ENCODE data around the gene DHDH. TPM values are rescaled to one million over a fixed set of nuclear protein-coding genes. Genes with fewer than 3 reads are reported as not detected.

Gene DHDH
- total and polyA plus RNA-seq, 2 of the 13 experiments (the other 11 are each of a cell fraction or from before 2014, with no cell fraction given), result 0.13 to 0.91 TPM

DNA sequence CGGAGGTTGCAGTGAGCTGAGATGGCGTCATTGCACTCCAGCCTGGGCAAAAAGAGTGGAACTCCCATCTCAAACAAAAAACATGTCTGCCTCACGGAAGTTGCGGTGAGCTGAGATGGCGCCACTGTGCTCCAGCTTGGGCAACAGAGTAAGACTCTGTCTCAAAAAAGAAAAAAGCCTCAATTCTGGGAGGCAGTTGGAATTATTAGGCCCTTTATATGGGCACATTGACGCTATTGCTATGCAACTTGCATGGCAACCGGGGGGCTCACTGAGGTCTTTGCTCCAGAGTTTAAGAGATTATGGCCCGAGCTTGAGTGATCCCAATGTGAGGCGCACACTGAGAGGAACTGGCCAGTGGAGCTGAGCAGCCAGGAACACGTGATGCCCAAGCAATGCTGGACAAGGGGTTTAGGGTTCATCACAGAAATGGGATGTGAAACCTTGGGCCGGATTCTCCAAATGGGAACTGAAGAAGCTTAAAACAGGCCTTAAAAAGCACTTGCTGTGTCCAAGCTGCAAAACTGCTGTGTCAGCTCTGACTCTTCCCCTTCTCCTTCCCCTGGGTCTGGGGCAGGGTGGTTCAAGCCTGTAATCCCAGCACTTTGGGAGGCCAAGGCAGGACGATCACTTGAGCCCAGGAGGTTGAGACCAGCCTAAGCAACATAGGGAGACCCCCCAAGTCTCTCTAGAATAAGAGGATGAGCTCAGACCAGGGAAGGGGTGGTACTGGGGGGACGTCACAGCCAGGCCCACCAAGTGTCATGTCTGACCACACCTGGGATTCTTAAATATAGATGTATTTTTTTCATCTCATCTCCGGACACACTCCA lies 34.1 kb downstream of the DHDH start (continued):
- TF ChIP-seq PLRG1 (conservative IDR thresholded peaks at IDR 0.05) (no peak), STAG1 (CRISPR knock-in tag; IDR thresholded peaks at IDR 0.05) (no peak), ZNF564 (CRISPR knock-in tag; IDR thresholded peaks at IDR 0.05) (no peak), NAIF1 (CRISPR knock-in tag; IDR thresholded peaks at IDR 0.05; ENCODE audit: borderline replicate concordance) (peak; percentile 66), PHF5A (CRISPR knock-in tag; IDR thresholded peaks at IDR 0.05; ENCODE audit: low read depth, unreplicated experiment) (peak; percentile 50), ZNF256 (CRISPR knock-in tag; conservative IDR thresholded peaks at IDR 0.05) (no peak; the same call in 1 of the 2 replicates), HNF4A (CRISPR knock-in tag; IDR thresholded peaks at IDR 0.05) (no peak), RELA (CRISPR knock-in tag; IDR thresholded peaks at IDR 0.05) (no peak), DPF2 (CRISPR knock-in tag; IDR thresholded peaks at IDR 0.05; ENCODE audit: borderline replicate concordance, low read depth) (no peak), SALL1 (CRISPR knock-in tag; IDR thresholded peaks at IDR 0.05) (no peak; the same call in 1 of the 2 replicates)
- TF ChIP-seq, protein P1, sequence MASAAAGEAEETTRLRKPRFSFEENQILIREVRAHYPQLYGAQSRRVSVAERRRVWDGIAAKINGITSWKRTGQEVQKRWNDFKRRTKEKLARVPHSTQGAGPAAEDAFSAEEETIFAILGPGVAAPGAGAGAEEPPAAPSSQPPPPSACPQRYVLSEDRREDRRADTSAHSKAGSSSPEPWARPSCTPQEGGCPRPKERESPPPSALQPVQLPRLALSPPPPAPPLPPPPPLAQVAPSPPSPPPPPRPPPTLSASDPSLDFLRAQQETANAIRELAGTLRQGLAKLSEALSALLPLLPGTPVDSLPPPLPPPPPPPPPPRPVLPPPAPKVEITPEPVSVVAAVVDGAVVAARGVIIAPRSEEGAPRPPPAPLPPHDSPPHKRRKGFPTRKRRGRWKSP (CRISPR knock-in tag; IDR thresholded peaks at IDR 0.05), result no peak
- TF ChIP-seq, protein P2, sequence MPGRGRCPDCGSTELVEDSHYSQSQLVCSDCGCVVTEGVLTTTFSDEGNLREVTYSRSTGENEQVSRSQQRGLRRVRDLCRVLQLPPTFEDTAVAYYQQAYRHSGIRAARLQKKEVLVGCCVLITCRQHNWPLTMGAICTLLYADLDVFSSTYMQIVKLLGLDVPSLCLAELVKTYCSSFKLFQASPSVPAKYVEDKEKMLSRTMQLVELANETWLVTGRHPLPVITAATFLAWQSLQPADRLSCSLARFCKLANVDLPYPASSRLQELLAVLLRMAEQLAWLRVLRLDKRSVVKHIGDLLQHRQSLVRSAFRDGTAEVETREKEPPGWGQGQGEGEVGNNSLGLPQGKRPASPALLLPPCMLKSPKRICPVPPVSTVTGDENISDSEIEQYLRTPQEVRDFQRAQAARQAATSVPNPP (CRISPR knock-in tag; IDR thresholded peaks at IDR 0.05), result peak; percentile 73
- TF ChIP-seq, protein P3, sequence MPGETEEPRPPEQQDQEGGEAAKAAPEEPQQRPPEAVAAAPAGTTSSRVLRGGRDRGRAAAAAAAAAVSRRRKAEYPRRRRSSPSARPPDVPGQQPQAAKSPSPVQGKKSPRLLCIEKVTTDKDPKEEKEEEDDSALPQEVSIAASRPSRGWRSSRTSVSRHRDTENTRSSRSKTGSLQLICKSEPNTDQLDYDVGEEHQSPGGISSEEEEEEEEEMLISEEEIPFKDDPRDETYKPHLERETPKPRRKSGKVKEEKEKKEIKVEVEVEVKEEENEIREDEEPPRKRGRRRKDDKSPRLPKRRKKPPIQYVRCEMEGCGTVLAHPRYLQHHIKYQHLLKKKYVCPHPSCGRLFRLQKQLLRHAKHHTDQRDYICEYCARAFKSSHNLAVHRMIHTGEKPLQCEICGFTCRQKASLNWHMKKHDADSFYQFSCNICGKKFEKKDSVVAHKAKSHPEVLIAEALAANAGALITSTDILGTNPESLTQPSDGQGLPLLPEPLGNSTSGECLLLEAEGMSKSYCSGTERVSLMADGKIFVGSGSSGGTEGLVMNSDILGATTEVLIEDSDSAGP (CRISPR knock-in tag; IDR thresholded peaks at IDR 0.05; ENCODE audit: borderline replicate concordance), result peak; percentile 62; the same call in 1 of the 2 replicates
- TF ChIP-seq, protein P4, sequence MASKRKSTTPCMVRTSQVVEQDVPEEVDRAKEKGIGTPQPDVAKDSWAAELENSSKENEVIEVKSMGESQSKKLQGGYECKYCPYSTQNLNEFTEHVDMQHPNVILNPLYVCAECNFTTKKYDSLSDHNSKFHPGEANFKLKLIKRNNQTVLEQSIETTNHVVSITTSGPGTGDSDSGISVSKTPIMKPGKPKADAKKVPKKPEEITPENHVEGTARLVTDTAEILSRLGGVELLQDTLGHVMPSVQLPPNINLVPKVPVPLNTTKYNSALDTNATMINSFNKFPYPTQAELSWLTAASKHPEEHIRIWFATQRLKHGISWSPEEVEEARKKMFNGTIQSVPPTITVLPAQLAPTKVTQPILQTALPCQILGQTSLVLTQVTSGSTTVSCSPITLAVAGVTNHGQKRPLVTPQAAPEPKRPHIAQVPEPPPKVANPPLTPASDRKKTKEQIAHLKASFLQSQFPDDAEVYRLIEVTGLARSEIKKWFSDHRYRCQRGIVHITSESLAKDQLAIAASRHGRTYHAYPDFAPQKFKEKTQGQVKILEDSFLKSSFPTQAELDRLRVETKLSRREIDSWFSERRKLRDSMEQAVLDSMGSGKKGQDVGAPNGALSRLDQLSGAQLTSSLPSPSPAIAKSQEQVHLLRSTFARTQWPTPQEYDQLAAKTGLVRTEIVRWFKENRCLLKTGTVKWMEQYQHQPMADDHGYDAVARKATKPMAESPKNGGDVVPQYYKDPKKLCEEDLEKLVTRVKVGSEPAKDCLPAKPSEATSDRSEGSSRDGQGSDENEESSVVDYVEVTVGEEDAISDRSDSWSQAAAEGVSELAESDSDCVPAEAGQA (IDR thresholded peaks at IDR 0.05; ENCODE audit: low read depth), result no peak
- TF ChIP-seq, protein P4 (CRISPR knock-in tag; IDR thresholded peaks at IDR 0.05; ENCODE audit: borderline replicate concordance), result peak; percentile 6; the same call in 1 of the 2 replicates
- TF ChIP-seq, protein P5, sequence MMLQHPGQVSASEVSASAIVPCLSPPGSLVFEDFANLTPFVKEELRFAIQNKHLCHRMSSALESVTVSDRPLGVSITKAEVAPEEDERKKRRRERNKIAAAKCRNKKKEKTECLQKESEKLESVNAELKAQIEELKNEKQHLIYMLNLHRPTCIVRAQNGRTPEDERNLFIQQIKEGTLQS (CRISPR knock-in tag; IDR thresholded peaks at IDR 0.05), result no peak
- TF ChIP-seq, protein P6, sequence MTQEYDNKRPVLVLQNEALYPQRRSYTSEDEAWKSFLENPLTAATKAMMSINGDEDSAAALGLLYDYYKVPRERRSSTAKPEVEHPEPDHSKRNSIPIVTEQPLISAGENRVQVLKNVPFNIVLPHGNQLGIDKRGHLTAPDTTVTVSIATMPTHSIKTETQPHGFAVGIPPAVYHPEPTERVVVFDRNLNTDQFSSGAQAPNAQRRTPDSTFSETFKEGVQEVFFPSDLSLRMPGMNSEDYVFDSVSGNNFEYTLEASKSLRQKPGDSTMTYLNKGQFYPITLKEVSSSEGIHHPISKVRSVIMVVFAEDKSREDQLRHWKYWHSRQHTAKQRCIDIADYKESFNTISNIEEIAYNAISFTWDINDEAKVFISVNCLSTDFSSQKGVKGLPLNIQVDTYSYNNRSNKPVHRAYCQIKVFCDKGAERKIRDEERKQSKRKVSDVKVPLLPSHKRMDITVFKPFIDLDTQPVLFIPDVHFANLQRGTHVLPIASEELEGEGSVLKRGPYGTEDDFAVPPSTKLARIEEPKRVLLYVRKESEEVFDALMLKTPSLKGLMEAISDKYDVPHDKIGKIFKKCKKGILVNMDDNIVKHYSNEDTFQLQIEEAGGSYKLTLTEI (CRISPR knock-in tag; conservative IDR thresholded peaks at IDR 0.05), result no peak; the same call in 1 of the 2 replicates
